Thoracic aorta (tissue), 2 donors: ENCODE data around the gene C1orf122. TPM values are rescaled to one million over a fixed set of nuclear protein-coding genes. Genes with fewer than 3 reads are reported as not detected.
"Not testable (repeated sequence)": the region's sequence is repeated elsewhere in the genome, so short reads cannot be mapped to it uniquely, and the experiment has no call there.

Experiments used
- ATAC-seq: fragments of 150-250 bp; one replicate; pipeline ENCODE4 v1.8.0; 2017; ENCODE audit warnings: low read depth; ENCODE audit not compliant: insufficient number of reproducible peaks, low FRiP score
- DNase-seq: peaks from one replicate; pipeline ENCODE4 v3.0.0-alpha.2; 2020; ENCODE audit warnings: low spot score
- H3K27ac ChIP-seq, 2 donors: fragments of 200-600 bp; sonication (generic); 1 replicate in 1 of 2; 2 replicates in 1 of 2; pipeline ENCODE4 v1.5.1; 2016; ENCODE audit warnings: mild to moderate bottlenecking in 2 of 2, moderate library complexity in 2 of 2
- H3K27me3 ChIP-seq: fragments of 200-600 bp; sonication (generic); replicated peaks from 2 replicates; pipeline ENCODE4 v1.6.0; 2016; ENCODE audit warnings: mild to moderate bottlenecking; ENCODE audit not compliant: insufficient read depth
- H3K36me3 ChIP-seq: fragments of 200-600 bp; sonication (generic); one replicate; pipeline ENCODE4 v1.5.1; 2016
- H3K4me1 ChIP-seq, 2 donors: fragments of 200-600 bp; sonication (generic); 1 replicate in 1 of 2; 2 replicates in 1 of 2; pipeline versions ENCODE4 v1.5.1 to v1.6.0; 2016; ENCODE audit warnings: low read depth in 2 of 2, mild to moderate bottlenecking in 1 of 2; ENCODE audit not compliant: control insufficient read depth in 1 of 2
- H3K4me3 ChIP-seq: fragments of 200-600 bp; sonication (generic); 2 replicates; pipeline ENCODE4 v1.5.1; 2016; ENCODE audit warnings: mild to moderate bottlenecking
- H3K9me3 ChIP-seq: fragments of 200-600 bp; sonication (generic); 2 replicates; pipeline ENCODE4 v1.5.1; 2016
- total RNA-seq, 2 donors: library from RNA; depleted of rRNA; stranded (reverse); fragments of >200 nt; gene quantifications; one replicate each; pipeline versions ENCODE4 v1.1.0 to v1.2.3, GENCODE V29; 2016
- TF ChIP-seq, protein P1 (sequence below): fragments of 200-600 bp; sonication (generic); IDR thresholded peaks from one replicate; pipeline ENCODE4 v1.5.1; 2019; ENCODE audit warnings: antibody characterized with exemption

The C1orf122 gene
- total RNA-seq, 2 donors from 2014 or later = 33.9 to 96.0 TPM

DNA sequence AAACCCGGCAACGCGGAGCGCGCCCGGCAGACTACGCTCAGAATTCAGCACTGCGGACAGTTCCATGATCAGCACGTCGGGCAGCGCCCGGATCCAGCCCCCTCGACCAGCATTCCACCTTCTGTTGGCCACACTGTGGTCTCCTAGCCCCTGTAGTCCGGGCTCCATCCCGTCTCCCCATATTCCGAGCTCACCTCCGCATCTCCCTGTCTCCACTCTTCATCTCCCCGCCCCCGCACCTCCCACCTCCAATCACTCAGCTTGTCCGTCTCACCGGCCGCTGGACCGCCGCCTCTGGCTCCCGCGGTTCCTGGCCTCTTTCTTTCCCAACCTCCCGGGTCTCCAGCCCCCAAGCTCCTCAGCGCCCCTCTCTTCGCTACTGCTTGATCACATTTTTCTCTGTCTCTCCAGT, 43.2 kb upstream of the C1orf122 start:
- Histone ChIP-seq H3K27ac (no peak overlapping the region), H3K4me1 (no peaks in the 10 kb centered on the region), H3K36me3 (no peaks in the 10 kb centered on the region), H3K4me3 (no peak overlapping the region), H3K9me3 (no peaks in the 10 kb centered on the region), H3K27me3 (peaks cover 4% of the 10 kb centered on the region)
- ATAC-seq = no peak
- DNase-seq = no peak
- TF ChIP-seq, protein P1, sequence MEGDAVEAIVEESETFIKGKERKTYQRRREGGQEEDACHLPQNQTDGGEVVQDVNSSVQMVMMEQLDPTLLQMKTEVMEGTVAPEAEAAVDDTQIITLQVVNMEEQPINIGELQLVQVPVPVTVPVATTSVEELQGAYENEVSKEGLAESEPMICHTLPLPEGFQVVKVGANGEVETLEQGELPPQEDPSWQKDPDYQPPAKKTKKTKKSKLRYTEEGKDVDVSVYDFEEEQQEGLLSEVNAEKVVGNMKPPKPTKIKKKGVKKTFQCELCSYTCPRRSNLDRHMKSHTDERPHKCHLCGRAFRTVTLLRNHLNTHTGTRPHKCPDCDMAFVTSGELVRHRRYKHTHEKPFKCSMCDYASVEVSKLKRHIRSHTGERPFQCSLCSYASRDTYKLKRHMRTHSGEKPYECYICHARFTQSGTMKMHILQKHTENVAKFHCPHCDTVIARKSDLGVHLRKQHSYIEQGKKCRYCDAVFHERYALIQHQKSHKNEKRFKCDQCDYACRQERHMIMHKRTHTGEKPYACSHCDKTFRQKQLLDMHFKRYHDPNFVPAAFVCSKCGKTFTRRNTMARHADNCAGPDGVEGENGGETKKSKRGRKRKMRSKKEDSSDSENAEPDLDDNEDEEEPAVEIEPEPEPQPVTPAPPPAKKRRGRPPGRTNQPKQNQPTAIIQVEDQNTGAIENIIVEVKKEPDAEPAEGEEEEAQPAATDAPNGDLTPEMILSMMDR = no peak

DNA sequence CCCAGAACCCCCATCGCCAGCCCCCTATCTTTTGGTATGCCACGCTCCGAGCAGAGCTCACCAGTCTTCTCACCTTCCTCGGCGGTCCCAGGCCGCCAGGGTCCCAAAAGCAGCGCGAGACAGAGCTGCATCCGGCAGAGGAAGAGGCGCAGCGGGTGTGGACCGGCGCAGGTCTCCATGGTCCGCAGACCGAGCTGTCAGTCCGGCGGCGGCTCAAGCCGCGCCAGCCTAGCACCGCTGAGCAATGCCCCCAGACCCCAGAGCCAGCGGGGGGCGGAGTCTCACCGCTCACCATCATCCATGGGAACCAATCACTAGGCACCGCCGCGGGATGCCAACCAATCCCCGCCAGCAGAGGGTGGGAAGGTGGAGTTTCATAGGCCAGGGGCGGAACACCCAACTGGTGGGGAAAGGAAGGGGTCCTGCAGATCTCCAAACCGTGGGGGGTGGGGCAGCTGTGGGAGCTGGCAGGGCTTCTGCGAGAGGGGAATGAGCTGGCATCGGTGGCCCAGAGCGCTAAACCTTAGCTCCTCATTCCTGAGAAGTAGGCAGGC, 42.6 kb upstream of the C1orf122 start, which contains the start of gene EPHA10:
Gene EPHA10 (minus strand): TSS at position 233 of the 554 bp plus-strand sequence. CDS start 54 bp downstream, at position 179.
- no peak within 1 kb of the TSS for H3K4me3 ChIP-seq
- DNase-seq = no peak

DNA sequence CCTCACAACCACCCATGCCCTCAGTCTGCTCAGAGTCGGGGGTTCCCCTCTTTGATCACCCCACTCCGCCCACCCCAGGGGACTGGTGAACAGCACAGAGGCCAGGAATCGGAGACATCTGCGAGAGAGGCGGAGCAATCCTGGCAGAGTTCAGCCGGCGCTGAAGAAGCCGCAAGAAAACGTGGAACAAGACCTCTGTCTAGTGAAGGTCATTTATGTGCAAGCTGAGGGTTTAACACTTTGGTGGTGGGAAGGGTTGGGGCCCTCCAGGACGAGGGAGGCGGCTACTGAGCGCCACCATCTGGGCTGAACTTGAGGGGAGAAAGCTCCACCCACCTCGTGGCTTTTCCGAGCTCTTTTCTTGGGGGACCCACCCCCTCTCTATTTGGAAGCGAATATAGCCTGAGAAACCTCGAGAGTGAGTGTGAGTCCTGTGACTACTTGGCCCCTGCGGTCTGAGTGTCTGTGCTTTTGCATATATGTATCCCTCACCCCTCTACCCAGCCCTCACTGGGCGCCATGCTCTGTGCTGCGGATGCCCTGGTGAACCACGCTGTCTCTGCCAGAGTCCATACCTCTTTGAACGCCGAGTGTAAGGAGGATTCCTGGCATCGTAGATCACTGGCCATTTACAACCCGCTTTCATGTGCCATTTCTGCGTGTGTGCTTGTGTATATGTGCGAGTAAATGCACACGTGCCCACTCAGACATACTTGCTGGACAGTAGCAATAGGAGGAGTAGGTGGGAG, 41.5 kb upstream of the C1orf122 start:
- H3K4me1 ChIP-seq = no peaks in the 10 kb centered on the region
- TF ChIP-seq, protein P1 = no peak
- H3K27me3 ChIP-seq = peaks cover 4% of the 10 kb centered on the region
- H3K4me3 ChIP-seq = no peak overlapping the region
- no peaks in the 10 kb centered on the region for H3K36me3 ChIP-seq
- ATAC-seq (no peak), DNase-seq (no peak)
- no peak overlapping the region for H3K27ac ChIP-seq
- H3K9me3 ChIP-seq = no peaks in the 10 kb centered on the region

More for the DNA sequence above, 42.6 kb upstream of the C1orf122 start, which contains the start of gene EPHA10:
- H3K27me3 ChIP-seq = peaks cover 4% of the 10 kb centered on the region
- TF ChIP-seq, protein P1 = no peak
- no peak within 1 kb of the TSS for H3K27ac ChIP-seq
- no peaks in the 10 kb centered on the region for H3K36me3 ChIP-seq
- ATAC-seq = no peak
- H3K4me1 ChIP-seq = no peaks in the 10 kb centered on the region
- no peaks in the 10 kb centered on the region for H3K9me3 ChIP-seq

DNA sequence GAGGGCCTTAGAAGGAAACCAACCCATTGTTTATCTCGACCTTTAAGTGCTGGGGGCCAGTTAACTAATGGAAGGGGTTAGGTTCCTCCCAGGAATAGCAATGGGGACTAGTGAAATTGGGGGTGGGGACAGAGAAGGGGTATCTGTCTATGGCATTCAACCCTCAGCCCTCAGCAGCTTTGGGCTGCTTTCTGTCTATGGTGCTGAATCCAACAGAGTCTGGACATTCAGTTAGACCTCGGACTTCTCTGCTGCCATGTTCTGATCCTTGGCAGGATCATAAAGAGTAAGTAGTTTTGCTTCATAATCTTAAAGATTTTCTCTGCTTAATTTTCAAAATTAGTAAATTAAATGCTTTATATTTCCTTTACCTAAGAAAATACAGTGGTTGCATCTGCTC, 40.1 kb upstream of the C1orf122 start:
- H3K27me3 ChIP-seq = peaks cover 4% of the 10 kb centered on the region
- no peaks in the 10 kb centered on the region for H3K4me1 ChIP-seq
- no peak overlapping the region for H3K4me3 ChIP-seq
- no peak overlapping the region for H3K27ac ChIP-seq
- ATAC-seq (no peak), DNase-seq (no peak)
- TF ChIP-seq, protein P1 = no peak
- H3K9me3 ChIP-seq = no peaks in the 10 kb centered on the region
- H3K36me3 ChIP-seq = no peaks in the 10 kb centered on the region

DNA sequence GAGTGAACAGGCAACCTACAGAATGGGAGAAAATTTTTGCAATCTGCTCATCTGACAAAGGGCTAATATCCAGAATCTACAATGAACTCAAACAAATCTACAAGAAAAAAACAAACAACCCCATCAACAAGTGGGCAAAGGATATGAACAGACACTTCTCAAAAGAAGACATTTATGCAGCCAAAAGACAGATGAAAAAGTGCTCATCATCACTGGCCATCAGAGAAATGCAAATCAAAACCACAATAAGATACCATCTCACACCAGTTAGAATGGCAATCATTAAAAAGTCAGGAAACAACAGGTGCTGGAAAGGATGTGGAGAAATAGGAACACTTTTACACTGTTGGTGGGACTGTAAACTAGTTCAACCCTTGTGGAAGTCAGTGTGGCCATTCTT, 36.1 kb upstream of the C1orf122 start:
- not testable (repeated sequence) for H3K4me1 ChIP-seq, ATAC-seq, H3K36me3 ChIP-seq, H3K27ac ChIP-seq, H3K9me3 ChIP-seq, H3K27me3 ChIP-seq, DNase-seq, H3K4me3 ChIP-seq
